GM12801 (cell line): Measurements from ENCODE around the gene POU3F2.

Source experiments
- CTCF ChIP-seq: IDR thresholded peaks from one replicate; pipeline ENCODE4 v1.5.1; 2011; ENCODE audit warnings: control low read depth; ENCODE audit not compliant: insufficient read length; ENCODE audit errors: extremely low read depth

The POU3F2 gene

GRCh38 chr6:98831057-98831958, 3.1 kb upstream of the POU3F2 start:
- TF ChIP-seq CTCF = no peak

- no peak for TF ChIP-seq CTCF
Observed at GRCh38 chr6:98831959-98832283, 2.5 kb upstream of the POU3F2 start.

- TF ChIP-seq CTCF = no peak
Observed at GRCh38 chr6:98832284-98833056, 1.9 kb upstream of the POU3F2 start.

GRCh38 chr6:98833057-98833306, 1.4 kb upstream of the POU3F2 start:
- no peak for TF ChIP-seq CTCF

GRCh38 chr6:98833307-98834059, 891 bp upstream of the POU3F2 start:
- no peak for TF ChIP-seq CTCF

- no peak for TF ChIP-seq CTCF
Observed at GRCh38 chr6:98835149-98836024, 1.0 kb downstream of the POU3F2 start.
